GM12878 (cell line): ENCODE data around the gene ANKRD13D. TPM values are rescaled to one million over a fixed set of nuclear protein-coding genes. Genes with fewer than 3 reads are reported as not detected.

Source experiments
- ATF7 ChIP-seq: fragments of 450-650 bp; IDR thresholded peaks from 2 replicates; pipeline ENCODE4 v1.6.1; 2016; ENCODE audit warnings: low read depth, mild to moderate bottlenecking
- CBFB ChIP-seq: IDR thresholded peaks from 2 replicates; pipeline ENCODE4 v1.6.1; 2016; ENCODE audit warnings: antibody characterized with exemption, low read depth
- CBX5 ChIP-seq: sonication (generic); IDR thresholded peaks from 2 replicates; pipeline ENCODE4 v1.6.1; 2016; ENCODE audit warnings: low read depth, moderate library complexity, mild to moderate bottlenecking, inconsistent platforms
- CHD4 ChIP-seq: fragments of 200-600 bp; sonication (generic); IDR thresholded peaks from 2 replicates; pipeline ENCODE4 v1.6.1; 2016; ENCODE audit warnings: mild to moderate bottlenecking
- EED ChIP-seq: sonication (generic); IDR thresholded peaks from 2 replicates; pipeline ENCODE4 v1.6.1; 2016; ENCODE audit warnings: antibody characterized with exemption, low read depth
- EGR1 ChIP-seq, 2 experiments: IDR thresholded peaks; 1 replicate in 1 of 2; 2 replicates in 1 of 2; pipeline ENCODE4 v1.6.1; 2011 to 2012; ENCODE audit warnings: low read depth in 2 of 2, low read length in 2 of 2, borderline replicate concordance in 1 of 2, mild to moderate bottlenecking in 1 of 2, moderate library complexity in 1 of 2
- ETV6 ChIP-seq, 2 experiments: fragments of 450-650 bp in 1 of 2; IDR thresholded peaks in 1 of 2; conservative IDR thresholded peaks in 1 of 2; 2 replicates each; pipeline ENCODE4 v1.6.1; 2014; ENCODE audit warnings: antibody characterized with exemption in 1 of 2, borderline replicate concordance in 1 of 2, low read depth in 1 of 2, mild to moderate bottlenecking in 1 of 2, moderate library complexity in 1 of 2
- FOXK2 ChIP-seq: fragments of 450-650 bp; IDR thresholded peaks from 2 replicates; pipeline ENCODE4 v1.6.1; 2017; ENCODE audit warnings: mild to moderate bottlenecking, moderate library complexity
- LARP7 ChIP-seq: fragments of 450-650 bp; IDR thresholded peaks from 2 replicates; pipeline ENCODE4 v1.6.1; 2017; ENCODE audit warnings: mild to moderate bottlenecking
- NFYA ChIP-seq: IDR thresholded peaks from 2 replicates; pipeline ENCODE4 v1.6.1; 2011; ENCODE audit warnings: low read depth, mild to moderate bottlenecking, low read length, improper control_type of control experiment, borderline replicate concordance
- NFYB ChIP-seq: IDR thresholded peaks from 2 replicates; pipeline ENCODE4 v1.6.1; 2011; ENCODE audit warnings: low read depth, mild to moderate bottlenecking, low read length, improper control_type of control experiment, moderate library complexity; ENCODE audit not compliant: insufficient read depth
- NR2F1 ChIP-seq: fragments of 450-650 bp; conservative IDR thresholded peaks from 2 replicates; pipeline ENCODE4 v1.6.1; 2017; ENCODE audit warnings: mild to moderate bottlenecking
- NRF1 ChIP-seq: conservative IDR thresholded peaks from 2 replicates; pipeline ENCODE4 v1.6.1; 2011; ENCODE audit warnings: mild to moderate bottlenecking, low read depth, low read length, improper control_type of control experiment
- SIN3A ChIP-seq: IDR thresholded peaks from 2 replicates; pipeline ENCODE4 v1.6.1; 2012; ENCODE audit warnings: low read depth, low read length, improper control_type of control experiment
- SP1 ChIP-seq: IDR thresholded peaks from one replicate; pipeline ENCODE4 v1.6.1; 2011; ENCODE audit warnings: low read depth, low read length
- SREBF1 ChIP-seq: IDR thresholded peaks from 2 replicates; pipeline ENCODE4 v1.6.1; 2012; ENCODE audit warnings: mild to moderate bottlenecking, low read length
- SUPT20H ChIP-seq: IDR thresholded peaks from 2 replicates; pipeline ENCODE4 v1.6.1; 2011; ENCODE audit warnings: low read depth, mild to moderate bottlenecking, low read length, moderate library complexity, borderline replicate concordance; ENCODE audit not compliant: control insufficient read depth
- ZNF207 ChIP-seq: fragments of 450-650 bp; IDR thresholded peaks from 2 replicates; pipeline ENCODE4 v1.6.1; 2014; ENCODE audit warnings: antibody characterized with exemption, mild to moderate bottlenecking, borderline replicate concordance
- ZNF24 ChIP-seq: fragments of 450-650 bp; IDR thresholded peaks from 2 replicates; pipeline ENCODE4 v1.6.1; 2017; ENCODE audit warnings: antibody characterized with exemption, mild to moderate bottlenecking
- polyA plus RNA-seq, 11 experiments: library from polyadenylated mRNA; depleted of rRNA in 4 of 11; unstranded in 6 of 11; stranded (reverse) in 5 of 11; fragments of >200 nt; fragmentation: Nextera tagmentation in 4 of 11; fragmentation: Illumina TruSeq in 1 of 11; extraction: Ambion mirVana in 4 of 11; extraction: Trizol in 1 of 11; gene quantifications; 1 replicate in 1 of 11; 2 replicates in 10 of 11; pipeline versions ENCODE4 v1.2.1 to v1.2.3, GENCODE V29; 2011 to 2016; ENCODE audit warnings: inconsistent platforms in 2 of 11, missing spikeins in 2 of 11, low read depth in 1 of 11
- total RNA-seq, 4 experiments: library from RNA; depleted of rRNA in 3 of 4; stranded (reverse); fragments of >200 nt in 3 of 4; fragmentation: Illumina TruSeq in 1 of 4; extraction: Trizol in 1 of 4; gene quantifications; 2 replicates each; pipeline versions ENCODE4 v1.2.1 to v1.2.3, GENCODE V29; 2013 to 2021
- TF ChIP-seq, protein P1 (sequence below): fragments of 450-650 bp; IDR thresholded peaks from 2 replicates; pipeline ENCODE4 v1.6.1; 2018; ENCODE audit warnings: mild to moderate bottlenecking, low read depth, moderate library complexity; ENCODE audit not compliant: partially characterized antibody
- TF ChIP-seq, protein P2 (sequence below): fragments of 450-650 bp; IDR thresholded peaks from 2 replicates; pipeline ENCODE4 v1.6.1; 2016; ENCODE audit warnings: mild to moderate bottlenecking
- TF ChIP-seq, protein P3 (sequence below): fragments of 450-650 bp; formaldehyde crosslinking; IDR thresholded peaks from 2 replicates; pipeline ENCODE4 v1.5.0; 2022; ENCODE audit warnings: mild to moderate bottlenecking, missing genetic modification characterization

Gene ANKRD13D
- total and polyA plus RNA-seq, 10 of the 15 experiments (the other 5 are each of a cell fraction or from before 2014, with no cell fraction given): 2.0 to 56.2 (median 21.4) TPM

DNA sequence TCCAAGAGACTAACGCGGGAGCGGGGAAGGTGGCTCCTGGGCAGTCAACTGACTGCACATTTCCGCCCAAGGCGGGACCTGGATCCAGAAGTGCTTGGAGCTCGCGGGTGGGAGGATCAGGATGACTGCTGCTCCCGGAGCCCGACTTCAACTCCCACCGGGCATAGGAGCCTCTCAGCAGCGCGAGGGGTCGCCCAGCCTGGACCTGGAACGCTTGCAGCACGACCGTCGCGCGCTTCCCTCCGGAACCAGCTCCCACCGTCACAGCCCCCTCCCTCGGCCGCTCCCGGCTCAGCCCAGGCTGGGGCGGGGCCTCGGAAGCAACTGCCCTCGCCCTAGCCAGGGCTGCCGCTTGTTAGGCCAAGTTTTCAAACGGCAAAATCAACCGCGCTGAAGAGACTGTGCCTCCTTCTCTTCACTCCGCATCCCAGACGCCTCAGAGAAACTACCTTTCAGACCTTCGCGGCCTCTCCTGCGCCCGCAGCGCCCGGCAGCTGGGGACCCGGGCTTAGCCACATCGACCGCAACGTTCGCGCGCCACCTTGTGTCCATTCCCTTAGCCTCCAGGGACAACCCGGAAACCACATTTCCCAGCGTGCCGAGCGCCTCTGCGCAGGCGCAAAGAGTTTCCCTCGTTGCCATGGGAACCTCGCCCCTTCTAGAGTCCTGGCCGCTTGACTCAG is 28.2 kb downstream of the ANKRD13D start (continued):
- peak; percentile 75 for TF ChIP-seq SIN3A
- peak; percentile 29 for TF ChIP-seq FOXK2
- TF ChIP-seq LARP7: no peak; the same call in 1 of the 2 replicates
- TF ChIP-seq EGR1 (IDR thresholded peaks at IDR 0.05; ENCODE audit: borderline replicate concordance in 1 of 2, low read depth in 2 of 2, low read length in 2 of 2): no peak
- TF ChIP-seq CBFB: peak; percentile 97
- peak; percentile 89; the same call in 1 of the 2 replicates for TF ChIP-seq ZNF207
- TF ChIP-seq ETV6 (conservative IDR thresholded peaks at IDR 0.05 in 1 of 2, IDR thresholded peaks at IDR 0.05 in 1 of 2; ENCODE audit: borderline replicate concordance in 1 of 2, low read depth in 1 of 2): no peak
- 0 out of 2 replicates have a peak, but pooled peaks have one; percentile 37 for TF ChIP-seq ZNF24
- TF ChIP-seq SP1: no peak
- TF ChIP-seq, protein P1, sequence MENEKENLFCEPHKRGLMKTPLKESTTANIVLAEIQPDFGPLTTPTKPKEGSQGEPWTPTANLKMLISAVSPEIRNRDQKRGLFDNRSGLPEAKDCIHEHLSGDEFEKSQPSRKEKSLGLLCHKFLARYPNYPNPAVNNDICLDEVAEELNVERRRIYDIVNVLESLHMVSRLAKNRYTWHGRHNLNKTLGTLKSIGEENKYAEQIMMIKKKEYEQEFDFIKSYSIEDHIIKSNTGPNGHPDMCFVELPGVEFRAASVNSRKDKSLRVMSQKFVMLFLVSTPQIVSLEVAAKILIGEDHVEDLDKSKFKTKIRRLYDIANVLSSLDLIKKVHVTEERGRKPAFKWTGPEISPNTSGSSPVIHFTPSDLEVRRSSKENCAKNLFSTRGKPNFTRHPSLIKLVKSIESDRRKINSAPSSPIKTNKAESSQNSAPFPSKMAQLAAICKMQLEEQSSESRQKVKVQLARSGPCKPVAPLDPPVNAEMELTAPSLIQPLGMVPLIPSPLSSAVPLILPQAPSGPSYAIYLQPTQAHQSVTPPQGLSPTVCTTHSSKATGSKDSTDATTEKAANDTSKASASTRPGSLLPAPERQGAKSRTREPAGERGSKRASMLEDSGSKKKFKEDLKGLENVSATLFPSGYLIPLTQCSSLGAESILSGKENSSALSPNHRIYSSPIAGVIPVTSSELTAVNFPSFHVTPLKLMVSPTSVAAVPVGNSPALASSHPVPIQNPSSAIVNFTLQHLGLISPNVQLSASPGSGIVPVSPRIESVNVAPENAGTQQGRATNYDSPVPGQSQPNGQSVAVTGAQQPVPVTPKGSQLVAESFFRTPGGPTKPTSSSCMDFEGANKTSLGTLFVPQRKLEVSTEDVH: no peak
- no peak for TF ChIP-seq NFYA
- TF ChIP-seq ATF7: no peak; the same call in 1 of the 2 replicates
- TF ChIP-seq CHD4: no peak
- no peak for TF ChIP-seq SUPT20H
- peak; percentile 77 for TF ChIP-seq NR2F1
- TF ChIP-seq, protein P2, sequence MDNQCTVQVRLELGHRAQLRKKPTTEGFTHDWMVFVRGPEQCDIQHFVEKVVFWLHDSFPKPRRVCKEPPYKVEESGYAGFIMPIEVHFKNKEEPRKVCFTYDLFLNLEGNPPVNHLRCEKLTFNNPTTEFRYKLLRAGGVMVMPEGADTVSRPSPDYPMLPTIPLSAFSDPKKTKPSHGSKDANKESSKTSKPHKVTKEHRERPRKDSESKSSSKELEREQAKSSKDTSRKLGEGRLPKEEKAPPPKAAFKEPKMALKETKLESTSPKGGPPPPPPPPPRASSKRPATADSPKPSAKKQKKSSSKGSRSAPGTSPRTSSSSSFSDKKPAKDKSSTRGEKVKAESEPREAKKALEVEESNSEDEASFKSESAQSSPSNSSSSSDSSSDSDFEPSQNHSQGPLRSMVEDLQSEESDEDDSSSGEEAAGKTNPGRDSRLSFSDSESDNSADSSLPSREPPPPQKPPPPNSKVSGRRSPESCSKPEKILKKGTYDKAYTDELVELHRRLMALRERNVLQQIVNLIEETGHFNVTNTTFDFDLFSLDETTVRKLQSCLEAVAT: peak; percentile 95
- peak; percentile 67 for TF ChIP-seq EED
- peak; percentile 90 for TF ChIP-seq NRF1
- TF ChIP-seq, protein P3, sequence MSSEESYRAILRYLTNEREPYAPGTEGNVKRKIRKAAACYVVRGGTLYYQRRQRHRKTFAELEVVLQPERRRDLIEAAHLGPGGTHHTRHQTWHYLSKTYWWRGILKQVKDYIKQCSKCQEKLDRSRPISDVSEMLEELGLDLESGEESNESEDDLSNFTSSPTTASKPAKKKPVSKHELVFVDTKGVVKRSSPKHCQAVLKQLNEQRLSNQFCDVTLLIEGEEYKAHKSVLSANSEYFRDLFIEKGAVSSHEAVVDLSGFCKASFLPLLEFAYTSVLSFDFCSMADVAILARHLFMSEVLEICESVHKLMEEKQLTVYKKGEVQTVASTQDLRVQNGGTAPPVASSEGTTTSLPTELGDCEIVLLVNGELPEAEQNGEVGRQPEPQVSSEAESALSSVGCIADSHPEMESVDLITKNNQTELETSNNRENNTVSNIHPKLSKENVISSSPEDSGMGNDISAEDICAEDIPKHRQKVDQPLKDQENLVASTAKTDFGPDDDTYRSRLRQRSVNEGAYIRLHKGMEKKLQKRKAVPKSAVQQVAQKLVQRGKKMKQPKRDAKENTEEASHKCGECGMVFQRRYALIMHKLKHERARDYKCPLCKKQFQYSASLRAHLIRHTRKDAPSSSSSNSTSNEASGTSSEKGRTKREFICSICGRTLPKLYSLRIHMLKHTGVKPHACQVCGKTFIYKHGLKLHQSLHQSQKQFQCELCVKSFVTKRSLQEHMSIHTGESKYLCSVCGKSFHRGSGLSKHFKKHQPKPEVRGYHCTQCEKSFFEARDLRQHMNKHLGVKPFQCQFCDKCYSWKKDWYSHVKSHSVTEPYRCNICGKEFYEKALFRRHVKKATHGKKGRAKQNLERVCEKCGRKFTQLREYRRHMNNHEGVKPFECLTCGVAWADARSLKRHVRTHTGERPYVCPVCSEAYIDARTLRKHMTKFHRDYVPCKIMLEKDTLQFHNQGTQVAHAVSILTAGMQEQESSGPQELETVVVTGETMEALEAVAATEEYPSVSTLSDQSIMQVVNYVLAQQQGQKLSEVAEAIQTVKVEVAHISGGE (CRISPR knock-in tag): peak; percentile 62
- TF ChIP-seq SREBF1: no peak; the same call in 1 of the 2 replicates
- TF ChIP-seq CBX5: no peak
- no peak for TF ChIP-seq NFYB
